Colonic mucosa (tissue), 4 donors: Measurements from ENCODE around the gene WDR33. TPM values are rescaled to one million over a fixed set of nuclear protein-coding genes. Genes with fewer than 3 reads are reported as not detected.

Experiments used
- DNase-seq: peaks from one replicate; pipeline ENCODE4 v3.0.0-alpha.2; 2020
- H3K27ac ChIP-seq: fragments of 200-600 bp; one replicate; pipeline ENCODE4 v1.8.0; 2021
- H3K27me3 ChIP-seq: fragments of 200-600 bp; one replicate; pipeline ENCODE4 v1.8.0; 2021
- H3K36me3 ChIP-seq: fragments of 200-600 bp; one replicate; pipeline ENCODE4 v1.8.0; 2021
- H3K4me1 ChIP-seq: fragments of 200-600 bp; one replicate; pipeline ENCODE4 v1.8.0; 2021; ENCODE audit warnings: mild to moderate bottlenecking
- H3K4me3 ChIP-seq: fragments of 200-600 bp; one replicate; pipeline ENCODE4 v1.8.0; 2021
- H3K9ac ChIP-seq, 2 donors: one replicate each; pipeline ENCODE4 v1.7.0; 2013; ENCODE audit warnings: control low read depth in 2 of 2, low read depth in 2 of 2, low read length in 2 of 2
- H3K9me3 ChIP-seq: fragments of 200-600 bp; one replicate; pipeline ENCODE4 v1.8.0; 2021
- intact Hi-C: fragments of 100-400 bp; cut with DNase I; formaldehyde crosslinking; loops from one replicate; pipeline ENCODE4 v1.14.1; 2022
- total RNA-seq, 2 donors: library from RNA; stranded (reverse); fragmentation: NEBNext Ultra II Directional in 1 of 2; extraction: Animal tissue kit (Norgen Biotek cat#: 25700) in 1 of 2; gene quantifications; one replicate each; pipeline ENCODE4 v1.2.1, GENCODE V29; 2021
- TF ChIP-seq, protein P1 (sequence below): fragments of 200-600 bp; IDR thresholded peaks from one replicate; pipeline ENCODE4 v1.8.0; 2022; ENCODE audit warnings: antibody characterized with exemption, mild to moderate bottlenecking
- donor health status: healthy.
- donor health status: DM: no; HTN: no; CAD: no.
- donor health status: DM: no; HTN: no; CAD: no.

WDR33 gene
- total RNA-seq, 2 donors from 2014 or later = 48.1 to 59.4 TPM

DNA sequence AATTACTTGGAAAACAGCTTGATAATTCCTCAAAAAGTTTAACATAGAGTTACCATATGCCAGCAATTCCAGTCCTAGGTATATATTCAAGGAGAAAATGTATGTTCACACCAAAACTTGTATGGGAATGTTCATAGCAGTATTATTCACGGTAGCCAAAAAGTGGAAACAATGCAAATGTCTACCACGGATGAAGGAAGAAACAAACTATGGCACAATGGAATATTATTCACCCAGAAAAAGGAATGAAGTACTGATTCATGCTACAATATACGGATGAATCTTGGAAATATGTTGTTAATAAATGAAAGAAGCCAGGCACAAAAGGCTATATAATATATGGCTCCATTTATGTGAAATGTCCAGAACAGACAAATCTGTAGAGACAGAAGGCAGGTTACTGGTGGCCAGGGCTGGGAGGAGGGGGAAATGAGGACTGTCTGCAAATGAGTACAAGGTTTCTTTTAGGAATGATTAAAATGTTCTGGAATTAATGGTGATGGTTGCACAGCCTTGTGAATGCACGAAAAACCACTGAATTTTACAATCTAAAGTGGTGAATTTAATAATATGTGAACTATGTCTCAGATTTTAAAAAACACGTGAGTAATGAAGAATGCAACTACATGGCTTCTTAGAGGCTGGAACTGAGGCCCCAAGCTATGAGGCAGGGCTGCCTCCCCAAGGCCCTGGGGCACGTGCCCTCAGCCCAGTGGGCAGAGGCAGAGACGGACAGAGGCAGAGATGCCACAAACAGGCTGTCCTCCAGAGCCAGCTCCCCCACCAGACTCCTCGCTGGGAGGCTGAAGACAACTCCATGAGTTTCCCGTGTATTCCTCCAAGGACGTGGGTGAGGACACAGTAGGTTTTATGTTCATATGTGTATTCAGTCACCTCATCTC lies 140.7 kb downstream of the WDR33 start:
- Histone ChIP-seq H3K4me3 (no peak overlapping the region), H3K4me1 (no peaks in the 10 kb centered on the region), H3K9me3 (no peaks in the 10 kb centered on the region), H3K36me3 (no peaks in the 10 kb centered on the region), H3K27me3 (peaks cover 16% of the 10 kb centered on the region), H3K9ac (no peak overlapping the region), H3K27ac (no peak overlapping the region)
- TF ChIP-seq, protein P1, sequence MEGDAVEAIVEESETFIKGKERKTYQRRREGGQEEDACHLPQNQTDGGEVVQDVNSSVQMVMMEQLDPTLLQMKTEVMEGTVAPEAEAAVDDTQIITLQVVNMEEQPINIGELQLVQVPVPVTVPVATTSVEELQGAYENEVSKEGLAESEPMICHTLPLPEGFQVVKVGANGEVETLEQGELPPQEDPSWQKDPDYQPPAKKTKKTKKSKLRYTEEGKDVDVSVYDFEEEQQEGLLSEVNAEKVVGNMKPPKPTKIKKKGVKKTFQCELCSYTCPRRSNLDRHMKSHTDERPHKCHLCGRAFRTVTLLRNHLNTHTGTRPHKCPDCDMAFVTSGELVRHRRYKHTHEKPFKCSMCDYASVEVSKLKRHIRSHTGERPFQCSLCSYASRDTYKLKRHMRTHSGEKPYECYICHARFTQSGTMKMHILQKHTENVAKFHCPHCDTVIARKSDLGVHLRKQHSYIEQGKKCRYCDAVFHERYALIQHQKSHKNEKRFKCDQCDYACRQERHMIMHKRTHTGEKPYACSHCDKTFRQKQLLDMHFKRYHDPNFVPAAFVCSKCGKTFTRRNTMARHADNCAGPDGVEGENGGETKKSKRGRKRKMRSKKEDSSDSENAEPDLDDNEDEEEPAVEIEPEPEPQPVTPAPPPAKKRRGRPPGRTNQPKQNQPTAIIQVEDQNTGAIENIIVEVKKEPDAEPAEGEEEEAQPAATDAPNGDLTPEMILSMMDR = no peak
- intact Hi-C loops = no loop called here
- no peak for DNase-seq

DNA sequence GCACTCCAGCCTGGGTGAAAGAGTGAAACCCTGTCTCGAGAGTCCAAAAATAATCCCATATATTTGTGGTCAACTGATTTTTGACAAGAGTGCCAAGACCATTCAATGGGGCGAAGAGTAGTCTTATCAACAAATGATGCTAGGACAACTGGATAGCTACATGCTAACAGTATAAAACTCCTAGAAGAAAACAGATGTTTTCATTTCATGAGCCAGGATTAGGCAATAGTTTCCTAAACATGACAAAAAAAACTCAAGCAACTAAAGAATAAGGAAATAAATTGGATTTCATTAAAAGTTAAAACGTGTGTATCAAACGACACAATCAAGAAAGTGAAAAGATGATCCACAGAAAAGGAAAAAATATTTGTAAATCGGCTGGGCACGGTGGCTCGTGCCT lies 141.9 kb downstream of the WDR33 start:
- no peaks in the 10 kb centered on the region for H3K4me1 ChIP-seq
- no peaks in the 10 kb centered on the region for H3K9me3 ChIP-seq
- intact Hi-C loops = no loop called here
- H3K27ac ChIP-seq = no peak overlapping the region
- no peaks in the 10 kb centered on the region for H3K36me3 ChIP-seq
- no peak overlapping the region for H3K4me3 ChIP-seq
- peaks cover 17% of the 10 kb centered on the region for H3K27me3 ChIP-seq
- TF ChIP-seq, protein P1 = no peak
- no peak for DNase-seq
- H3K9ac ChIP-seq = no peak overlapping the region

DNA sequence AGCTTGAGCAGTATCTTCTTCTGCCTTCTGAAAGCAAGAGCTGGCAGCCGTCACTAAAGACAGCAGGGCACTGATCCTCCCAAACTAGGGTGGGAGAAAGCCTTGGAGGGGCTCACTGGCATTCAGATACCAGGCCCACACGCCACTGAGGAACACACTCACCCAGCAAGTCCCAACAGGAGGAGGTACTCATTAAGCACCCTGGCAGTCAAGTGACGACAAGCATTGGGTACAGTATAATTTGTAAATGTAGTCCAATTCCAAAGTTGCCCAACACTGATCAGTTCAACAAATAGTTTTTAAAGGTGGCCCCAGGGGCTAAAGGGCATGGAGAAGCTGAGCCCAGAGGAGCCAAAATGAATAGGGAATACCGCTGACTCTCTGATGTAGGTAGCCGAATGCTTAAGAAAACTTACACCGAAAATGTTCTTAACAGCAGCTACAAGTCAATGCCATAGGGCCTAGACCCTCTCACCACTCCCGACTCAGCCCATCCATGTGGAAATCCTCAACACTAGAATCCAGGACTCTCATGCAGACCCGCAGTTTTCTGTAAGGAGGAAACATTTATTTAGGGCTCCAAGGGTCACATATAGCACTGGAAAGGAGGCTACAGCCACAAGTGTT lies 145.6 kb downstream of the WDR33 start:
- no peak overlapping the region for H3K9ac ChIP-seq
- intact Hi-C loops = no loop called here
- H3K36me3 ChIP-seq = no peaks in the 10 kb centered on the region
- H3K9me3 ChIP-seq = no peaks in the 10 kb centered on the region
- DNase-seq = no peak
- no peaks in the 10 kb centered on the region for H3K4me1 ChIP-seq
- TF ChIP-seq, protein P1 = no peak
- no peak overlapping the region for H3K27ac ChIP-seq
- no peak overlapping the region for H3K4me3 ChIP-seq
- H3K27me3 ChIP-seq = peaks cover 23% of the 10 kb centered on the region

DNA sequence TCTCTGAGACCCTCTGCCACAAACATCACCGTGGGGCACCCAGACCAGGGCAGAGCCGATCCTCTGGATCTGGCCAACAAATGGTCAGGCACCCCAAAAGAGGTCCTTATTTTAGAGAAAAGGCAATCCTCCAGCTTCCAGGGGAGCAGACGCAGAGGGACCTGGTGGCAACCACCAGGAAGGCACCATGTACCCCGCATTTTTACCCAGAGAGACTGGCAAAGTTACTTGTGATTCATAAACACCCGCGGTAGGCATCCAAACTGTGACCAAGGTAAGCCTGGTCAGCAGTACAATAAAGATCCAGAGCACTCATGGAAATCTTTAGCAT lies 146.1 kb downstream of the WDR33 start:
- H3K36me3 ChIP-seq = no peaks in the 10 kb centered on the region
- H3K4me3 ChIP-seq = no peak overlapping the region
- TF ChIP-seq, protein P1 = no peak
- H3K9me3 ChIP-seq = no peaks in the 10 kb centered on the region
- no peak for DNase-seq
- peak overlapping the region in 1 of 2 donors; percentile 12 for H3K9ac ChIP-seq
- no peaks in the 10 kb centered on the region for H3K4me1 ChIP-seq
- intact Hi-C loops = no loop called here
- H3K27me3 ChIP-seq = peaks cover 23% of the 10 kb centered on the region
- no peak overlapping the region for H3K27ac ChIP-seq

DNA sequence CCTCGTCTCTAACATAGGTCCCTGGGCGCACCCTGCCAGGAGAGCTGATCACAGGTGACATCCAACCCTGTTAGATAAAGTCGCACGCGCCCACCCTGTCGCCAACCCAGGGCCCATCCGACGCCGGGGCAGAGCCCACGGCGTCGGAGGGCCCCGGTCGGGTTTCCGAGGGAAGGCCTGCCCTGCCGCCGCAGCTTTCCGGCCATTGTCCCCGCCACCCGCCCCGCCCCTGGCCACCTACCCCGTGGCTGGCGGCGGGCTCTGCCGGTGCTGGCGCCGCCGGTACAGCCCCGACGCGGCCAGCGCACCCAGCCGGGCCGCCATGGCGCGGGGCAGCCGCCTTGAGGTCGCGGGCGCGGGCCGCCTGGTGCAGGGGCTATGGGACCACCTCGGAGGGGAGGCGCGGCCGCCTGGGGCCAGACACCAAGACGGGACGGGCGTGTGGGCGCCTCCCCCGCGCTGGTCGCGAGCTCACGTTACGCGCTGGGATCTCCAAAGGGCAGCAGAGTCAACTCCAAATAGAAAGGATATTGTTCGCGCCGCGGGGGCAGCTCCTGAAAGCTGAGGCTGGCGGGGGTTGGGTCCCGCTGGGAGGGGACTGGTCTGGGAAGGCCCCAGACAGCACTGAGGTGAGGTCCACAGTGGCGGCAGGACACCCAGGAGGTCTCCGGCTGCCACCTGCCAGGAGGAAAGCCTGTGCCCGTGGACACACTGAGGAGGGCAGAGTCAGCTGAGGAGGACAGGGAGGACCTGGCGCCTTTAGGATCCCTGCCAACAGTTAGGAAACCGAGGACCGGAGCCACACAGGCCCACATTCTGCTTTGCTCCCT lies 146.7 kb downstream of the WDR33 start:
- no peak for DNase-seq
- intact Hi-C loops = no loop called here
- Histone ChIP-seq H3K4me1 (no peaks in the 10 kb centered on the region), H3K27me3 (peaks cover 23% of the 10 kb centered on the region), H3K9me3 (no peaks in the 10 kb centered on the region), H3K9ac (peak overlapping the region; percentile 12 to 30), H3K27ac (no peak overlapping the region), H3K36me3 (no peaks in the 10 kb centered on the region), H3K4me3 (no peak overlapping the region)
- TF ChIP-seq, protein P1 = no peak
